HL-60/S4 treated with phorbol 12-myristate 13-acetate at 8.2 ng/mL for 4 days and 3 days (cell line): ENCODE data around the gene RBM19.

ENCODE experiments used
- in situ Hi-C: fragments of 300-500 bp; cut with MboI; formaldehyde crosslinking; loops from 2 replicates; pipeline ENCODE4 v1.15.0; 2022; ENCODE audit warnings: low sequenced_read_pairs

The RBM19 gene

GRCh38 chr12:113891167-113891692 lies 74.9 kb downstream of the RBM19 start:
- in situ Hi-C loops, result no loop called here

GRCh38 chr12:113889891-113890581 lies 76.1 kb downstream of the RBM19 start:
- in situ Hi-C loops, result no loop called here

GRCh38 chr12:113889076-113889475 lies 77.0 kb downstream of the RBM19 start:
- in situ Hi-C loops, result no loop called here

GRCh38 chr12:113888435-113888834 lies 77.7 kb downstream of the RBM19 start:
- in situ Hi-C loops, result no loop called here

- in situ Hi-C loops, result no loop called here
Observed at GRCh38 chr12:113887906-113888305, 78.2 kb downstream of the RBM19 start.

GRCh38 chr12:113886721-113887120 lies 79.4 kb downstream of the RBM19 start:
- in situ Hi-C loops, result no loop called here

- in situ Hi-C loops, result no loop called here
Observed at GRCh38 chr12:113884392-113884791, 81.7 kb downstream of the RBM19 start.

GRCh38 chr12:113882690-113883089 lies 83.4 kb downstream of the RBM19 start:
- in situ Hi-C loops, result no loop called here

- in situ Hi-C loops, result no loop called here
Observed at GRCh38 chr12:113880988-113881962, 84.8 kb downstream of the RBM19 start.

GRCh38 chr12:113880326-113880725 lies 85.8 kb downstream of the RBM19 start:
- in situ Hi-C loops, result no loop called here

GRCh38 chr12:113879658-113880057 lies 86.5 kb downstream of the RBM19 start:
- in situ Hi-C loops, result no loop called here

- in situ Hi-C loops, result no loop called here
Observed at GRCh38 chr12:113877607-113878006, 88.5 kb downstream of the RBM19 start.

GRCh38 chr12:113876160-113876559 lies 90.0 kb downstream of the RBM19 start:
- in situ Hi-C loops, result no loop called here

GRCh38 chr12:113875691-113876090 lies 90.4 kb downstream of the RBM19 start:
- in situ Hi-C loops, result no loop called here

- in situ Hi-C loops, result no loop called here
Observed at GRCh38 chr12:113874999-113875561, 91.0 kb downstream of the RBM19 start.

- in situ Hi-C loops, result no loop called here
Observed at GRCh38 chr12:113874326-113874725, 91.8 kb downstream of the RBM19 start.

- in situ Hi-C loops, result no loop called here
Observed at GRCh38 chr12:113873740-113874139, 92.4 kb downstream of the RBM19 start.

GRCh38 chr12:113870890-113871289 lies 95.2 kb downstream of the RBM19 start:
- in situ Hi-C loops, result no loop called here

GRCh38 chr12:113870035-113870434 lies 96.1 kb downstream of the RBM19 start:
- in situ Hi-C loops, result no loop called here

GRCh38 chr12:113868365-113868764 lies 97.8 kb downstream of the RBM19 start:
- in situ Hi-C loops, result no loop called here

- in situ Hi-C loops, result no loop called here
Observed at GRCh38 chr12:113867258-113867657, 98.9 kb downstream of the RBM19 start.
